ENCODE results near the gene ZNF22.

Gene ZNF22

DNA sequence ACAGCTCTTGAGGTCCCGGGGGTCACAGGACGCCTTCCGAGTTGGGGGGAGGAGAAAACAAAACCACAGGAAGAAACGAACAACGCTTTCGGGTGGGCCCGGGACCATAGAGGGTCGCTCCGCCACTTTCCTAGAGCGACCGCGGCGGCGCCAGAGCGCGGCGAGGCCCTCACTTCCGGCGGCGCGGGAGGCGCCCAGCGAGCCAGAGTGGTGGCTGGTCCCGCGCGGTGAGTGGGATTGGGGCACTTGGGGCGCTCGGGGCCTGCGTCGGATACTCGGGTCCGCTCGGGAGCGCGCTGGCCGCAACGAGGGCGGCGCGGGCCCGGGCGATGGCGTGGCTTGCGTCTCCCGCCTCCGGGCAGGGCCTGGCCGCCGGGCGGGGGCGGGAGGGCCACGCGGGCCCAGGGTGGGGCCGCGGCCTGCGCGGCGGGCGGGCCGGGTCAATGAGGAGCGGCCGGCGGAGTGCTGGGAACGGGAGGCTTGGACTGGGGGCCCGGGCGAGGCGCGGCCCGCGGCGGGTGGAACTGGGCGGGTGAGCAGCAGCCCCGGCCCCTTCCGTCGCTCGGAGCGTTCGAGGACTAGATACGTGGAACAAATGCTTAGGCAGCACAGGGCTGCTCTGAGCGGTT, at the start of gene ZNF22:
ZNF22 (plus strand) TSS at position 172 of the 629 bp plus-strand sequence. CDS start 2,446 bp downstream, outside the sequence.
- DNase-seq (ENCODE audit: low read depth) = no peak

GRCh38 chr10:44951576-44952226, 49.0 kb upstream of the ZNF22 start:
- DNase-seq (ENCODE audit: low read depth) = no peak

DNA sequence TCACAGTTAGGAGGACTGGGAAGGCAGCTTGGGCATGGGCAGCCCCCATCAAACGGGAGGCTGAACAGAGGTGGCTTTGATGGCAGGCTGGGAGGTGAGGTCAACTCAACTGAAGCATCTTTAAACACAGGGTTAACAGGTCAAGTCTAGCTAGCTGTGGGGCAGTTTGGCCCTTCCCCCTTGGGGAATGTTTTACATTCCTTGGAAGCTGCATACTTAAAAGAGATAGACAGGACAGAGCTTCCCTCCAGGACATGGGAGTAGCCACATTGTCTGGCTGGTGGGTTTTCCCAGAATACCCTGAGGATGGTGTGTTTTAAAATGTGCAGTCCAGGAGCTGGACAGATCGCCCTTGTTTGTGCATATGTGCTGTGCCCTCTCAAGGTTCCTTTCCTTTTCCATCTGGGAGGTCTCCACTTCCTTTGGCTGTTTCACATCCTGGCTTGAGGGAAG, 47.9 kb upstream of the ZNF22 start:
- no peak for DNase-seq (ENCODE audit: low read depth)

DNA sequence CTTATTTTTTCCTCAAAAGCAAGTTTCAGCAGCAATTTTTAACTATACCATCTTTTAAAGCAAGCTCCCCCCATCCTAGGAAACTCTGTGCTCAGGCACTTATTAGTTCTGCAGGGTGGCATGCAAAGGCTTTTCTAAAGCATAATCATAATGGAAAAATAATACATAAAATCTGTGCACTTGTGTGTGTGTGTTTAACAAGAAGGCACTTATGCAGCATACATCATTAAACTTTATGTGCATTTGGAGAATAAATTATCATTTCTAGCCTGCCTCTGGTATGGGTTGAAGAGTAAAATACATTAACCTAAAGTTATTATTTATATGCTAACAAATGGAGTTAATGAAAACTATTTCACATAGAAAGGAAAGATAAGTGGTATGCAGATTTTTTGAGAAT, 46.7 kb upstream of the ZNF22 start:
- DNase-seq (ENCODE audit: low read depth) = no peak

- DNase-seq (ENCODE audit: low read depth) = no peak
These were observed 45.8 kb upstream of the ZNF22 start for GRCh38 chr10:44954962-44955361.

DNA sequence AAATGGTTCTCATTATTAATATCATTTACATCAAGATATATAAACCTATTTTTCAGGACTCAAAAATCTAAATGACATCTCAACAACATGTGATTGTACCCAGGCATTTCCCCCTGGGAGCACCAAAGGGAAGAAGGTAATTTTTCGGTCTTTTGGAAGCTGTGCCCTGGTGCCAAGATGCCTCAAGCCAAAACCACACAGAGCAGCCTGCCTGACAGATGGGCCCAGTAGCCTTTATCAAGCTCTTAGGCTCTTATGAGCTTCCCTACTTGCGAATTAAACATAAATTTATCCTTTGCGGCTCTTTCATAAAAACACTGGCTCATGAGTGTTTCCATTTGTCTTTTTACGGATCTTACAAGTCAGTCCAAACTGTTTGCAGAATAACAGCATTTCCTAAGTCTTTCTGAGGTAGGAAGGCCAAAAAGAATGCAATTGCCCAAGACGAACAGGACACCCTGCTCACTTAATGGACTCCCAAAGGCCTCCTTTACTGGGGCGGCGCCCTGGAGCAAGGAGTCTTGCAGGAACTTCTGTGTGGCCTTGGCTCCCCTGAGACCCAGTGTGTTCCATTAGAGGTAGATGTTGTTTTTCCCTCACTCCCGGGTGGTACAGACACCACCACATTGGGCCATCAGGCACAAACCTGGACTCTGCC, 45.2 kb upstream of the ZNF22 start:
- no peak for DNase-seq (ENCODE audit: low read depth)

DNA sequence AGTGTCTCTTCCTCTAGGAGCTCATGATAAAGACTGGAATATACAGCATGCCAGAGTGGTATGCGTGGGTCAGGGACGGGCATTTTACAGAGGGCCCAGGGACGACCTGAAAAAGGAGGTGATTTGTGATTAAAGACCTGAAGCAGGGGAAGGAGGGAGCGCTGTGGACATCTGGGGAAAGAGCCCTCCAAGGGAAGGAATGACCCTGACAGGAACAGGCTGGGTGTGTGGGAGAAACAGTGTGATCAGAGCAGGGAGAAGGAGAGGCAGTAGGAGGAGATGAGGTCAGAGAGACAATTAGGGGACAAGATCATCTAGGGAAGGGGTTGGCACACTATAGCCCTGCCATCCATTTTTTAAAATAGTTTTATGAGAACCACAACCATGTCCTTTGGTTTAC, 44.5 kb upstream of the ZNF22 start:
- no peak for DNase-seq (ENCODE audit: low read depth)

- DNase-seq (ENCODE audit: low read depth) = no peak
These were observed 43.7 kb upstream of the ZNF22 start for GRCh38 chr10:44956717-44957706.

GRCh38 chr10:44958196-44958897, 42.4 kb upstream of the ZNF22 start:
- no peak for DNase-seq (ENCODE audit: low read depth)

DNA sequence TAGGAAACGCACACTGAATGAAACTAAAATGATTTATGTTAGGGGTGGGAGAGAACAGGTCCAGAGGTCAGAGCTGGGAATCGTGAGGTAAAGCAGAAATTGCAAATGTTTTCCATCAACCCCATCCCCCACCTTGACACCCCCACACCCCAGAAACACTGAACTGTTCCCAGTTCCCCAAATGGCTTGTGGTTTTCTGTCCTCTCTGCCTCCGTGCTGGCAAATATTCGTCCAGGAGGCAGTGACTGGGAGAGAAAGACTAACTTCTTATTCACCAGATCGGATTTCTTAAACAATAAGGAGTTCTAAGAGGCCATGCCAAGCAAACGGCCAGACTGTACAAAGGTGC, 41.9 kb upstream of the ZNF22 start:
- DNase-seq (ENCODE audit: low read depth) = no peak

GRCh38 chr10:44959247-44960087, 41.3 kb upstream of the ZNF22 start, which contains the start of gene RASSF4:
RASSF4 (plus strand) TSS chr10:44959802; CDS start chr10:44970203, 10,401 bp downstream.
- DNase-seq (ENCODE audit: low read depth) = no peak

DNA sequence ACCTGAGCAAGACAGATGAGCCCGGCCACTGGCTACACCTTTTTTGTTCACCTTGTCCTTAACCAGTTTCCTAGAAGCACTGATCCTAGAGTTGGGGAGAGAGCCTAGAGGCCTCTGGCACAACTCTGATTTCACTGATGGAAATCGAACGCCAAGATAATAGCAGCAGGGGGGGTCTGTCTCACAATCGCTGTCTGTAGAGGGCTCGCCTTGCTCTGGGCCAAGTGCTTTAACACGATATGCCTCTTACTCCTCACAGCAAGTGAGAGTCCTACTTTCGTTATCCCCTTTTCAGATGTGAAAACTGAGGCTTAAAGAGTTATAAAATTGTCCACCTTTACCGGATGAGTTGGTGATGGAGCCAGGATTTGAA, 40.6 kb upstream of the ZNF22 start:
- DNase-seq (ENCODE audit: low read depth) = no peak

- no peak for DNase-seq (ENCODE audit: low read depth)
These were observed 40.1 kb upstream of the ZNF22 start for GRCh38 chr10:44960482-44961229.

DNA sequence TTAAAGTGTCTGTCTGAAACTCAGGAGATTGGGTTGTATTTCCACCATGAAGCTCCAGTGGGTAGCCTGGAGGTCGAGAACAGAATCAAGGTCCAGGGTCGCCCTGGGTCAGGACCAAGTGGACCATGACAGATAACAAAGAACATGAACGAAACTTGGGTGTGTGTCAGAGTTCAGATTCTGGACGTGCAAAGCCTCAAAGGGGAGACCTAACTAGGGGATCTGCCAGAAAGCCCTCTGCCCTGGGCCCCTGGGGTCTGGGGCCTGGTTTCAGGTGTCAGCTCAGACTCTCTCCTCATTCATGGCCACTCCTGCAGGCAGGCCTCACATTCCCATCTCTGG, 39.5 kb upstream of the ZNF22 start:
- no peak for DNase-seq (ENCODE audit: low read depth)

DNA sequence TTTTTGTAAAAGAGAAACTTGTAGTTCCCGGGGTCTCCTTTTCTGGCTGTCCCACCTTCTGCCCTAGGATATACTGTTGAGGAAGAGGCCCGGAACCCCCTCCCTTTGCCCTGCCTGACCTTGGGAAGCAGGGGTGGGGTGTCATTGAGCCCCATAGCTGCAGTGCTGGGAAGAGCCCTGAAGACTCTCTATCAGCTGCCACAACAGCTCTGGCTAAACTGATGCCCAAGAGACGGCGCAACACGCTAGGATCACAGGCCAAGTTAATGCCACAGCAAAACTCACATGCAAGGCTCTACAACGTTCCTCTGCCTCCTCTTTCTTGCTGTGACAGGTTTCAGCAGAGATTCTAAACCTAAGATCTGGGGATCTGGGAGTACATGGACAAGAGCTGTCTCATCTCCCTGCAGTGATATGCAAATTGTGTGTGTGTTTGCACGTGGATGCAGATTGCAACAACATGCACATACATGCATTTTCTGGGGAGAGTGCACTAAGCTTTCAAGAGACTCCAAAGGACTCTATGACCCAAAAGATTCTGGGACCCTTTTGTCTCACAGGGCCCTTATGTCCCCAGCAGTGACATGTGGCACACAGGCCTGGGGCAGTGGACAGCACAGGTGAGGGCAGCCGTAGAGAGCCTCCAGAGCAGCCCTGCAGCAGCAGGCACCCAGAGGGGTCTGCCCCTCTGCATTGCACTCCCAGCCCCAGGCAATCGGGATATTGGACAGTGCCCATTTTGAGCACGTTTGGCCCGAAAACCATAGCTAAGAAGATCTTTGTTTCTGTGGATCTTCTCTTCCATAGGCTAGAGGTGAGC, 38.6 kb upstream of the ZNF22 start:
- no peak for DNase-seq (ENCODE audit: low read depth)

GRCh38 chr10:44962870-44963738, 37.6 kb upstream of the ZNF22 start:
- no peak for DNase-seq (ENCODE audit: low read depth)

GRCh38 chr10:44963772-44964633, 36.7 kb upstream of the ZNF22 start:
- DNase-seq (ENCODE audit: low read depth) = no peak

Measured in non-pigmented ciliary epithelial cell (primary cell).